GM21786 (cell line): ENCODE results near the gene PCMT1.
"Not testable (repeated sequence)": the region's sequence is repeated elsewhere in the genome, so short reads cannot be mapped to it uniquely, and the experiment has no call there.

ENCODE experiments used
- ATAC-seq: cut with Tn5 transposase; IDR thresholded peaks from one replicate; pipeline ENCODE4 v1.9.1; 2021; ENCODE audit not compliant: unreplicated experiment

PCMT1 gene

GRCh38 chr6:149813351-149813750 is 63.8 kb downstream of the PCMT1 start:
- ATAC-seq: no peak

DNA sequence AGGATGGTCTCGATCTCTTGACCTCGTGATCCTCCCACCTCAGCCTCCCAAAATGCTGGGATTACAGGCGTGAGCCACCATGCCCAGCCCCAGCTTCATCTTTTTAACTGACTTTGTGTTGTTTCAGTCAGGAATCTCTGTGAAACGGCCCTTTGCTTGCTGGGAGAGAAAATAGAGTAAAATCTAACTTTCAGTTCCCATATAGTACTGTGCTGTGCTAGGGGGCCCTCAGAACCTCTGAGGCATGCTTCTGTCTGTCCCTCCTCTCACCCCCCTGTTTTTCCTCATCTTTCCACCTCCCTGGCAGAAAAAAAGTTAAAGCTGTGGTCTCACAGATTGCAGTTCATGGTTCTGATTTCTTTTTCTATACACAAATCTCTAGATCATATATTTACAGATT is 66.2 kb downstream of the PCMT1 start:
- ATAC-seq: no peak

GRCh38 chr6:149820506-149820905 is 71.0 kb downstream of the PCMT1 start:
- no peak for ATAC-seq

DNA sequence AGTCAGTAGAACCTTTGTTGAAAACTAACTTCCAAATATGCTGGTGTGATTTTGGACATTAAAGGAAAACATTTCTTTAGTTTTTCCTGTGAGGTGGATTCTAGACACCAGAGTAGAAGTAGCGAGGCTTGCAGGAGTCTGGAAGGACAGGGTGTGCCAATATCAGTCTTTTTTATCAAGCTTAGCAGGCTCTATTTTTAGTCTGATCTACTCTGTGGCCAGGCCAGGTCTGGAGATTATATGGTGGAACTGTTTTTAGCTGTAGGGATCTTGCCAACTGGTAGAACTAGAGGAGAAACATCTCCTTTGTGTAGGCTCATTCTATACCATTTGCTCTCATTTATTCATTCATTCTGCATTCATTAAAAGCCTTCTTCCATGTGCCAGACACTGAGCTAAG is 72.0 kb downstream of the PCMT1 start:
- no peak for ATAC-seq

DNA sequence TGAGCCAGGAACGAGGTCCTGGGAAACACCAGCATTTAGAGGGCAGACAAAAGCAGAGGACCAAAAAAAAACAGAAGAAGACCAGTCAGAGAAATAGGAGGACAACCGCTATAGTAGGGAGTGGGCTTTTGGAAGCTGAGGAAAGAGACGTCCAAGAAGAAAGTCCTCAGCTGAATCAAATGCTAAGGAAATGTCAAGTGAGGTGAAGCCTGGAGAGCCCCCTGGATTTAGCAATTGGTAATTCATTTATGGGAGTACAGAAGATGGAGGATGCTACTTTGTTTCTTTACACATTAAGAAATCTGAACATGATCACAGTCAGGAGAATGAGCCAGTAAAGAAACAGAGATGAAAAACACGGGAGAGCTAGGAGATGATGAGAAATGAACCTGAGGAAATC is 73.5 kb downstream of the PCMT1 start:
- ATAC-seq: no peak

DNA sequence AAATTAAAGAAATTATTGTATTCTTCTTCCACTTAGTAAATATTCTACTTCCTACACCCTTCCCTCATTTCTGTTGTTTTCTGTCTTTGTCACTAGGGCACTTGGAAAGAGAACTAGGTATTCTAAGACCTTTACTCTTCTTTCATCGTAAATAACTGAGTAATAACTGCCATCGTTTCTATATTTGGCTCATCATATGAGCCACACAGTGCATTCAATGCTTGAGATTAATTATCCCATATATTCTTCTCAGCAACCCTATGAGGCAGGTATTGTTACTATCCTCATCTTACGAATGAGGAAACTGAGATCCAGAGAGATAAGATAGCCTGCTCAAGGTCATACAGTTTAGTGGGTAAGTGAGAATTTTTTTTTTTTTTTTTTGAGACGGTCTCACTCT is 75.8 kb downstream of the PCMT1 start:
- ATAC-seq: no peak

- no peak for ATAC-seq
These were observed 81.3 kb downstream of the PCMT1 start for GRCh38 chr6:149830731-149831307.

GRCh38 chr6:149831308-149831820 is 81.8 kb downstream of the PCMT1 start:
- no peak for ATAC-seq

DNA sequence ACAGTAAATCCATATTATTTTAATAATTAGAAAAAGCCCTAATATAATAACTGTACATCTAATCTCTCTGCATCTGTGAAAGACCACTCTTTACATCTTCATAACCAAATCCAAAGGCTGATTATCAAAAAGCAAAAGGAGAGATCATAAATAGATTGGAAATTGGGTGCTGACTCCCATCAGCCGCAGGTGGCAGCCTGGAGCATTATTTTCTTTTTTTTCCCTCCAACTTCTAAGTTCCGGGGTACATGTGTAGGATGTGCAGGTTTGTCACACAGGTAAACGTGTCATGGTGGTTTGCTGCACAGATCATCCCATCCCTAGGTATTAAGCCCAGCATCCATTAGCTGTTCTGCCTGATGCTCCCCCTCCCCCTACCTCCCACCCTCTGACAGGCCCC is 84.1 kb downstream of the PCMT1 start:
- ATAC-seq: no peak

DNA sequence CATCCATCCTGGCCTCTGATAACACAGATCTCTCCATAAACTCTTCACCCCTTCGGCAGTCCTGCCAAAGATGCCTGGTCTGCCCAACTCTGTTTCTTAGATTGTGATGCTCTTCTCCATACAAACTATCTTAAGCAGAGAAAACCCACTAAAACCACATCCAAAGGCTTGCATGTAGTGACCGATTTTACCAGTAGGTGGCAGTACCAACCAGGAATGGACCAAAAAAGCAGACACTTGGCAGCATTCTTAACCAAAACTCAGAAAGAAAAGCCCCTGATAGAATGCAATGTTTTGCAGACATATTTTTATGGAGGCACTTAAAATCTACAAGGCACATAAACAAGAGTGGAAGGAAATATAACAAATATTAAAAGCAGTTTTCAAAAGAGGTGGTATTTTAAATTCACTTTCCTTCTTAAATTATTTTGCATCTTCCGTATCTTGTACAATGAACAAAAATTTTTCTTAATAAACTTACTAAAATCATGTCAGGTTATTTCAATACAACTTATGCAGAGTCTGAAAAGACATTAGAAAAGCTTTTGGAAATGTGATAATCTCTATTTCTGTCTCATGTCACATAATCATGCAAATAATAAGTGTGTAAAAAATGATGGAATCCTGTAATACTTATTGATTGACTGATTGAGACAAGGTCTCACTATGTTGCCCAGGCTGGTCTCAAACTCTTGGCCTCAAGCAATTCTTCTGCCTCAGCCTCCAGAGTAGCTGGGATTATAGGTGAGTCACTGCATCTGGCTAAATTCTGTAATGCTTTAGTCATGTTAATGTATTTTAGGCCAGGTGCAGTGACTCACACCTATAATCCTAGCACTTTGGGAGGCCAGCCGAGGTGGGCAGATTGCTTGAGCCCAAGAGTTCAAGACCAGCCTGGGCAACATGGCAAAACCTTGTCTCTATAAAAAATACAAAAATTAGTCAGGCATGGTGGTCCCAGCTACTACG is 85.3 kb downstream of the PCMT1 start:
- ATAC-seq: no peak

DNA sequence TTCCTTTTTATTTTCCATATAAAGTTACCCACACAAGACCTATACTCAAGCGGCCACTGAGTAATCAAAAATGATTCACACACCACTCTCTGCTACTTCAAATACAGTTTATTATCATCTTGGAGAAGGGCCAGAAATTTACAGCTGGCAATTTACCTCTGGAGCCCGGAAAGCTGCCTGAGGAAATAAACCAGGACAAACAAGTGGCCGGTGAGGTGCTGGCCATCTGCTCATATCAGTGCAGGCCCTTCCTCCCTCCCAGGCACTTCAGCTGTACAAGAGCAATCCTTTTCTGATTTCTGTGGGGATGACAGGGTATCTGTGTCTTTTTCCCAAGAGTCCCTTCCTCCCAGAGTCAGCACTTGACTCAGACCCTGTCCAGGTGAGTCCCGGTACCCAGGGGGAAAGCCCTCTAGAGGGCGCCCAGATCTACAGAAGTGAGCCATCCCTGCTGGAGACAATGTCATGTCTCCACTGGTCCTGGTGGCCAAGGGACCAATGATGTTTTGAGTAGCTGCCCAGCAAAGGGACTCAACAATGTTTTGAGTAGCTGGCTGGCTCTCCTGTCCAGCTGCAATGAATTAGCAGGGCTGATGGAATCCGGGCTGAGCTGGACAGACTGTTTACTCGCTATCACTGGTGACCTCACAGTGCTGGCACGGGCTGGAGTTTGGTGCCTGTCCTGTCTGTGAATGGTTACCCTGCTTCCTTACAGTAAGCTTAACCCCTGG is 91.0 kb downstream of the PCMT1 start:
- ATAC-seq: peak; percentile 53

GRCh38 chr6:149842331-149842730 is 92.8 kb downstream of the PCMT1 start:
- no peak for ATAC-seq

DNA sequence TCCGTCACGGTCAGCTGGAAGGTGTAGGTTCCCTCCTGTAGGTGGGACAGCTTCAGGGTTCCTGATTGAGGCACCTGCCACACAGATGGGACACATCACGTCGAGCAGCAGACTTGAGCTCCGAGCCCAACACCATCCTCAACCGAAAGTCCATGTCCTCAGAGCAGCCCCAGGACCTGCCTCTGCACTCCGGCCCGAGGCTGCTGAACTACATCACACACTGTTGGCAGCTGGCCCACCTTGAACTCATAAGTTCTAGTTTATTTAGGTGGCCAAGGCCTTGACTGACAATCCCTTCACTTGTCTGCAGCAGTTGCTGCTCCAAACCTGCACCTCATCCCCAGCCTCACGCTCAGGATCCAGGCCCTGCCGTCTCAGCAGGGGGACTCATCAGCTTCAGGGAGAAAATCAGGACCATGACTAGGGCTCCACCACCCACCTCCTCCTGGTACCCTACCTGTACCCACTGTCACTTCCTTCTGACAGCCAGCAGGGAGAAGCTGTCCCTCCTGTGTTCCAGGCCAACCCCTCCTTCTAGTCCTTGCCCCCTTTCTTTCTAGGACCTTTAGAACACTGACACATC is 93.6 kb downstream of the PCMT1 start:
- no peak for ATAC-seq

DNA sequence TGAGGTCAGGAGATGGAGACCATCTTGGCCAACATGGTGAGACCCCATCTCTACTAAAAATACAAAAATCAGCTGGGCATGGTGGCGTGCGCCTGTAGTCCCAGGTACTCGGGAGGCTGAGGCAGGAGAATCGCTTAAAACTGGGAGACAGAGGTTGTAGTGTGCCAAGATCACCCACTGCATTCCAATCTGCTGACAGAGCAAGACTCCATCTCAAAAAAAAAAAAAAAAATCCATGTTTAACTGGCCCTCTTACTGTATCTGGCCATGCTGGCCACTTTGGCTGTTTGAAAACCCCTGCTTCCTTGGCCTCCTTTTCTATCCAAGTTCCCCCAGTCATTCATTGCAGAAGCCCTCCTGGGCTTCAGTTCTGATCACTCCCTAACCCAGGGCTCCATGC is 94.5 kb downstream of the PCMT1 start:
- ATAC-seq: not testable (repeated sequence)

- ATAC-seq: no peak
These were observed 94.9 kb downstream of the PCMT1 start for GRCh38 chr6:149844480-149844879.

DNA sequence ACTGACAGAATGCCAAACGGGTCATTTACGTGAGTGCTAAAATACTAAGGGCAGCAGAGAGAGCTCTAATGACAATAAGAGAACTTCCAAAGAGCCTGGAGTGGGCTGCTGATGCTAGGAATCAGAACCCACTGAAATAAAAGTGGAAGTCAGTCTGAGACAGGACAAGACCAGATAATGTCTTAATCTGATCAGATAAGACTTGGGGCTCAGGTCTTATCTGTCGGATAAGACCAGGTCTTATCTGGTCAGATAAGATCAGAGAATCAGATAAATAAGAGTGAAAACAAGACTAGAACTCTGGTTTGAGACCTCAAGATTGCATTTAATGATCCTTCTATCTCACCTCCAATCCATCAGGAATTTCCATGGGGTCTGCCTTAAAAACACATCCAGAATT is 96.0 kb downstream of the PCMT1 start:
- ATAC-seq: no peak

DNA sequence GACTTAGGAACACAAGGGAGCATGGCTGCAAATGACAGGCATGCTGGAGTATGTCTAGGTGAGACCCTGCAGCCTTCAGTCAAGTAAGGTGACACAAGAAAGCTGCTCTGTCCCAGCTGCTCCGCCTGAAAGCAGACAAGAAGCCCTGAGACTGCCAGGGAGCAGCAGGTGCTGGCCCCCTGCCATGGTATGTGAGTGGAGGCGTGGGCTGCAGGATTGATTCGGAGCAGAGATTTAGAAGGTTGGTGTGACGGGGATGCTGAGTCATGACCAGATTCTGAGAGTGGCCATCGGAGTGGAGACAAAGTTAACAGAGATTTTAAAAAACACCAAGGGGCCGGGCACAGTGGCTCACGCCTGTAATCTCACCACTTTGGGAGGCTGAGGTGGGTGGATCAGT is 96.8 kb downstream of the PCMT1 start:
- ATAC-seq: no peak

DNA sequence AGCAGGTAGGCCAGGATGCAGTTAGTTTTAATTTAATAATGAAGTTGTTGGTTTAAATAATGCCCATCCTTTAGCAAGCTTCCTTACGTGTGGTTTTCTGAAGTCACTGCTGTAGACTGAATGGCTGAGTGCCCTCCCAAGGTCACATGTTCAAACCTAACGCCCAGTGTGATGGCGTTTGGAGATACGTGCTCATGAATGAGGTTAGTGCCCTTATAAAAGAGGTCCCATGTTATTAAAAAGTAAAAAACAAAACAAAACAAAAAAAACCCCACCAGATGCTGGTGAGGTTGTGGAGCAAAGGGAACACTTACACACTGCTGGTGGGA is 98.4 kb downstream of the PCMT1 start:
- no peak for ATAC-seq

DNA sequence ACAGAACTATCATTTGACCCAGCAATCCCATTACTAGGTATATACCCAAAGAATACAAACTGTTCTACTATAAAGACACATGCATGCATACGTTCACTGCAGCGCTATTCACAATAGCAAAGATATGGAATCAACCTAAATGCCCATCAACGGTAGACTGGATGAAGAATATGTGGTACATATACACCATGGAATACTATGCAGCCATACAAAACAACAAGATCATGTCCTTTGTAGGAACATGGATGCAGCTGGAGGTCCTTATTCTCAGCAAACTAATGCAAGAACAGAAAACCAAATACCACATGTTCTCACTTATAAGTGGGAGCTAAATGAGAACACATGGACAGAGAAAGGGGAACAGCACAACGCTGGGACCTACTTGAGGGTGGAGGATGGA is 98.8 kb downstream of the PCMT1 start:
- not testable (repeated sequence) for ATAC-seq

- no peak for ATAC-seq
These were observed 102.0 kb downstream of the PCMT1 start for GRCh38 chr6:149851461-149852110.

DNA sequence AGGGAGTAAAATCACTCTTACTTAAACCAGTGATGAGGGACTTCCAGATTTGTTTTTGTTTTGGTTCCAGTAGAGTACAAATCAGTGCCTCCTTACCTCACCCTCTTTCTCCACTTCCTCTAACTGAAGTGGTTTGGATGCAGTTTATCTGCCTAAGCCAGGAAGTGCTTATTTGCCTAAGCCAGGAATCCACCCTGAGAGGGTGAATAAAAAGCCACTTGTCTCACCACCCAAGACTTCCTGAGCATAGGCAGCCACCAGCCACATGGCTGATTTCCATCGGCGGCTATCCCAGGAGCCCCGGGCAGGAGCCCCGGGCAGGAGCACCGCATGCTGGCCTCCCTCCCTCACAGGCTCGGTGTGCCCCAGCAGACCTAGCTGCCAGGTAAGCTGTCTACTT is 102.6 kb downstream of the PCMT1 start:
- no peak for ATAC-seq
